Measurements from ENCODE around the gene ATP6V1C2. TPM values are rescaled to one million over a fixed set of nuclear protein-coding genes. Genes with fewer than 3 reads are reported as not detected.

The ATP6V1C2 gene
- polyA plus RNA-seq, 3 donors, result 0.03 TPM; not detected in 2

DNA sequence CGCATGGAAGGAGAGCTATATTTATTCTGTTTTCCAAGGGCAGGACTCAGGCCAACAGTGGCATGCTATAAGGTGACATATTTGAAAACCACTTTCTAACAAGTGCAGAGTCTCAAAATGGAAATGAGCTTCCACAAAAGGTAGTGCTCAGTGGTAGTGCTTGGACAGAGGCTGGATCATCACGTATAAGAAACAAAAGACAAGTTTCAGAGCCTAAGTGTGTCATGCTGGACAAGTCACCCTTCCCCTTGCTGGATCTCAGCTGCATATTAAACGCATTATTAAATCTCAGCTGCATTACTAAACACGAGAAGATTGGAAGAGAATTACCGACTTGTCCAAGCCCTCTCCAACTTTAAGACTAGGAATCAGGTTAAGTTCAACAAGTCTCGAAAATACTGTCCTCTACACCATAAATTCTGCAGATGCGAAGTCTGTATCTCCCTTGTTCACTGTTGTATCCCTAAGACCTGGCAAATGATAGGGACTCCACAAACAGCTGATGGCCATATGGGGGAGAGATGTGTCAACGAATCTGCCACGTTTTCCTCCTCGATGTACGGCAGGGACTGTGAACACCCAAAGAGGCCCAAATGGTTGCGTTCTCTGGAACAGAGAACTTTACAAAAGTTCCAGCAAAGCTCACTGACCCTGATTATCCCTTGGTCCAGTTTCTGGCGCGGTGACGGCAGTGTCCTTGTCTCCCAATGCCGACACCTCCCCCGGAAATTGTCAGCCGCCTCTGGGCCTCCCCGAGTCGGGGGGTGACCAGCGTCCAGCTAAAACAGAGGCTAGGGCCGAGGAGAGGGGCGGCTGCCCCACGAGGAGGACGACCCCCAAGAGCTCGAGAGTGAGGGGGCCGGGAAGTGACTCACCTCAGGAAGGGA, 32.3 kb upstream of the ATP6V1C2 start:
- peak overlapping the region; percentile 99 for H2AFZ ChIP-seq (ENCODE audit: insufficient read depth, low read depth, low read length, poor library complexity, severe bottlenecking)
- H3K79me2 ChIP-seq (ENCODE audit: insufficient read depth, low read length), result peaks cover 50% of the 10 kb centered on the region
- intact Hi-C loops (cut with micrococcal nuclease), result no loop called here
- 2% methylated on average over 21 of the region's 27 CpGs for WGBS (ENCODE audit: insufficient coverage)
- H3K9ac ChIP-seq (ENCODE audit: insufficient read depth, low read length, poor library complexity, severe bottlenecking), result peak overlapping the region; percentile 90
- TF ChIP-seq, protein P1, sequence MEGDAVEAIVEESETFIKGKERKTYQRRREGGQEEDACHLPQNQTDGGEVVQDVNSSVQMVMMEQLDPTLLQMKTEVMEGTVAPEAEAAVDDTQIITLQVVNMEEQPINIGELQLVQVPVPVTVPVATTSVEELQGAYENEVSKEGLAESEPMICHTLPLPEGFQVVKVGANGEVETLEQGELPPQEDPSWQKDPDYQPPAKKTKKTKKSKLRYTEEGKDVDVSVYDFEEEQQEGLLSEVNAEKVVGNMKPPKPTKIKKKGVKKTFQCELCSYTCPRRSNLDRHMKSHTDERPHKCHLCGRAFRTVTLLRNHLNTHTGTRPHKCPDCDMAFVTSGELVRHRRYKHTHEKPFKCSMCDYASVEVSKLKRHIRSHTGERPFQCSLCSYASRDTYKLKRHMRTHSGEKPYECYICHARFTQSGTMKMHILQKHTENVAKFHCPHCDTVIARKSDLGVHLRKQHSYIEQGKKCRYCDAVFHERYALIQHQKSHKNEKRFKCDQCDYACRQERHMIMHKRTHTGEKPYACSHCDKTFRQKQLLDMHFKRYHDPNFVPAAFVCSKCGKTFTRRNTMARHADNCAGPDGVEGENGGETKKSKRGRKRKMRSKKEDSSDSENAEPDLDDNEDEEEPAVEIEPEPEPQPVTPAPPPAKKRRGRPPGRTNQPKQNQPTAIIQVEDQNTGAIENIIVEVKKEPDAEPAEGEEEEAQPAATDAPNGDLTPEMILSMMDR (IDR thresholded peaks at IDR 0.05), result no peak
- peaks cover 3% of the 10 kb centered on the region for H4K20me1 ChIP-seq (ENCODE audit: insufficient read depth, low read length)
- no peaks in the 10 kb centered on the region for H3K9me3 ChIP-seq (replicated peaks in 1 of 2; ENCODE audit: control insufficient read depth in 1 of 2, insufficient read depth in 1 of 2, low read length in 2 of 2)
- H3K27ac Mint-ChIP-seq, result no peak overlapping the region
- H3K4me3 ChIP-seq (replicated peaks in 1 of 3; ENCODE audit: low read depth in 2 of 3, low read length in 3 of 3), result peak overlapping the region; percentile 74 to 99 (median 99)
- peaks cover 6% of the 10 kb centered on the region for H3K4me1 Mint-ChIP-seq
- H3K27ac ChIP-seq (ENCODE audit: low read depth in 1 of 2, low read length in 2 of 2), result peak overlapping the region; percentile 71 to 97
- no peak overlapping the region for H3K4me3 Mint-ChIP-seq
- peaks cover 5 to 7% of the 10 kb centered on the region in 2 donors for H3K36me3 Mint-ChIP-seq
- peaks cover 1 to 3% (median 3%) of the 10 kb centered on the region in 3 donors for H3K27me3 Mint-ChIP-seq (ENCODE audit: low read depth in 3 of 3)
- peak overlapping the region; percentile 99 for H3K4me2 ChIP-seq (replicated peaks; ENCODE audit: extremely low read depth, low read length, poor library complexity, severe bottlenecking)
- H3K36me3 ChIP-seq (replicated peaks in 1 of 2; ENCODE audit: control insufficient read depth in 1 of 2, insufficient read depth in 2 of 2, low read length in 2 of 2), result peaks cover 0 to 24% of the 10 kb centered on the region in 2 donors
- no peaks in the 10 kb centered on the region for H3K27me3 ChIP-seq (ENCODE audit: control insufficient read depth in 2 of 2, insufficient read depth in 2 of 2, low read length in 2 of 2)
- H3K9me3 Mint-ChIP-seq, result no peaks in the 10 kb centered on the region
- DNase-seq, result peak in 1 of 3 donors; percentile 8
- H3K4me1 ChIP-seq (ENCODE audit: control insufficient read depth in 1 of 2, insufficient read depth in 2 of 2, low read length in 2 of 2), result peaks cover 20 to 22% of the 10 kb centered on the region in 2 donors

DNA sequence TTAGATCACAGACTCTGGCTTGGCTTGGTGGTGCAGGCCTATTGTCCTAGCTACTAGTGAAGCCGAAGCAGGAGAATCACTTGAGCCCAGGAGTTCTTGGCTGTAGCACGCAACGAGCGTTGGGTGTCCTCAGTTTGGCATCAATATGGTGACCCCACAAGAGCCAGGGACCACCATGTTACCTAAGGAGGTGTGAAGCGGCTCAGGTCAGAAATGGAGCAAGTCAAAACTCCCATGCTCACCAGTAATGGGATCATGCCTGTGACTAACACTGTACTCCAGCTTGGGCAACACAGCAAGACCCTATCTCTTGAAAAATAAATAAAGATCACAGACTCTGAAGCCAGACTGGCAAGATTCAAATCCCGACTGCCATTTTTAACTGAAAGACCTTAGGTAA, 29.9 kb upstream of the ATP6V1C2 start:
- Mint-ChIP-seq H3K27ac (peak overlapping the region in 2 of 7 donors; percentile 1 to 4), H3K4me3 (no peak overlapping the region), H3K4me1 (peaks cover 4% of the 10 kb centered on the region), H3K27me3 (ENCODE audit: low read depth in 3 of 3) (peaks cover 1 to 4% (median 3%) of the 10 kb centered on the region in 3 donors), H3K36me3 (no peaks in the 10 kb centered on the region), H3K9me3 (no peaks in the 10 kb centered on the region)
- WGBS (ENCODE audit: insufficient coverage), result 98% methylated on average over 5 of the region's 6 CpGs
- no peak overlapping the region for H2AFZ ChIP-seq (ENCODE audit: insufficient read depth, low read depth, low read length, poor library complexity, severe bottlenecking)
- TF ChIP-seq, protein P1 (IDR thresholded peaks at IDR 0.05), result no peak
- peaks cover 0 to 6% of the 10 kb centered on the region in 2 donors for H3K36me3 ChIP-seq (replicated peaks in 1 of 2; ENCODE audit: control insufficient read depth in 1 of 2, insufficient read depth in 2 of 2, low read length in 2 of 2)
- H3K4me1 ChIP-seq (ENCODE audit: control insufficient read depth in 1 of 2, insufficient read depth in 2 of 2, low read length in 2 of 2), result peaks cover 20 to 22% of the 10 kb centered on the region in 2 donors
- no peak for DNase-seq
- H3K27ac ChIP-seq (ENCODE audit: low read depth in 1 of 2, low read length in 2 of 2), result no peak overlapping the region
- intact Hi-C loops (cut with micrococcal nuclease), result no loop called here
- no peaks in the 10 kb centered on the region for H3K9me3 ChIP-seq (replicated peaks in 1 of 2; ENCODE audit: control insufficient read depth in 1 of 2, insufficient read depth in 1 of 2, low read length in 2 of 2)
- H3K9ac ChIP-seq (ENCODE audit: insufficient read depth, low read length, poor library complexity, severe bottlenecking), result no peak overlapping the region
- H3K27me3 ChIP-seq (ENCODE audit: control insufficient read depth in 2 of 2, insufficient read depth in 2 of 2, low read length in 2 of 2), result no peaks in the 10 kb centered on the region
- no peak overlapping the region for H3K4me3 ChIP-seq (replicated peaks in 1 of 3; ENCODE audit: low read depth in 2 of 3, low read length in 3 of 3)
- no peak overlapping the region for H3K4me2 ChIP-seq (replicated peaks; ENCODE audit: extremely low read depth, low read length, poor library complexity, severe bottlenecking)
- H3K79me2 ChIP-seq (ENCODE audit: insufficient read depth, low read length), result peaks cover 37% of the 10 kb centered on the region
- peaks cover 3% of the 10 kb centered on the region for H4K20me1 ChIP-seq (ENCODE audit: insufficient read depth, low read length)

Measured in CD14-positive monocyte (primary cell).